ENCODE measurements around the gene ARFGEF3. TPM values are rescaled to one million over a fixed set of nuclear protein-coding genes. Genes with fewer than 3 reads are reported as not detected.

The ARFGEF3 gene
- total RNA-seq, 1 experiment from 2014 or later = 9.3 TPM

- DNase-seq = no peak
- no peak overlapping the region for H3K27ac ChIP-seq
- H3K36me3 ChIP-seq = no peaks in the 10 kb centered on the region; the same call in 1 of the 2 replicates
- H3K4me1 ChIP-seq = no peaks in the 10 kb centered on the region
- H3K9me3 ChIP-seq (replicated peaks) = peaks cover 3% of the 10 kb centered on the region; the same call in 1 of the 2 replicates
- H3K4me3 ChIP-seq = no peak overlapping the region
- no peaks in the 10 kb centered on the region for H3K27me3 ChIP-seq
These were observed 160.2 kb downstream of the ARFGEF3 start for GRCh38 chr6:138321934-138322333.

- Histone ChIP-seq H3K9me3 (replicated peaks) (peaks cover 3% of the 10 kb centered on the region; the same call in 1 of the 2 replicates), H3K4me3 (no peak overlapping the region), H3K4me1 (no peaks in the 10 kb centered on the region), H3K27ac (no peak overlapping the region), H3K27me3 (no peaks in the 10 kb centered on the region), H3K36me3 (peaks cover 8% of the 10 kb centered on the region; the same call in 1 of the 2 replicates)
- DNase-seq = no peak
These were observed 162.1 kb downstream of the ARFGEF3 start for GRCh38 chr6:138323821-138324220.

- no peaks in the 10 kb centered on the region for H3K27me3 ChIP-seq
- H3K4me1 ChIP-seq = no peaks in the 10 kb centered on the region
- peaks cover 3% of the 10 kb centered on the region; the same call in 1 of the 2 replicates for H3K9me3 ChIP-seq (replicated peaks)
- peaks cover 8% of the 10 kb centered on the region; the same call in 1 of the 2 replicates for H3K36me3 ChIP-seq
- H3K4me3 ChIP-seq = no peak overlapping the region
- H3K27ac ChIP-seq = no peak overlapping the region
- DNase-seq = no peak
These were observed 166.5 kb downstream of the ARFGEF3 start for GRCh38 chr6:138328210-138328609.

- Histone ChIP-seq H3K36me3 (peaks cover 8% of the 10 kb centered on the region; the same call in 1 of the 2 replicates), H3K9me3 (replicated peaks) (peaks cover 3% of the 10 kb centered on the region; the same call in 1 of the 2 replicates), H3K4me3 (no peak overlapping the region), H3K27me3 (no peaks in the 10 kb centered on the region), H3K4me1 (no peaks in the 10 kb centered on the region), H3K27ac (no peak overlapping the region)
- no peak for DNase-seq
These were observed 169.0 kb downstream of the ARFGEF3 start for GRCh38 chr6:138330763-138331162.

- peaks cover 3% of the 10 kb centered on the region; the same call in 1 of the 2 replicates for H3K9me3 ChIP-seq (replicated peaks)
- no peaks in the 10 kb centered on the region for H3K27me3 ChIP-seq
- no peak for DNase-seq
- no peaks in the 10 kb centered on the region for H3K4me1 ChIP-seq
- H3K4me3 ChIP-seq = no peak overlapping the region
- peaks cover 8% of the 10 kb centered on the region; the same call in 1 of the 2 replicates for H3K36me3 ChIP-seq
- H3K27ac ChIP-seq = no peak overlapping the region
These were observed 169.7 kb downstream of the ARFGEF3 start for GRCh38 chr6:138331444-138331843.

GRCh38 chr6:138331984-138332383, 170.2 kb downstream of the ARFGEF3 start:
- Histone ChIP-seq H3K4me3 (no peak overlapping the region), H3K9me3 (replicated peaks) (no peaks in the 10 kb centered on the region), H3K27ac (no peak overlapping the region), H3K36me3 (peaks cover 11% of the 10 kb centered on the region; the same call in 1 of the 2 replicates), H3K4me1 (no peaks in the 10 kb centered on the region), H3K27me3 (no peaks in the 10 kb centered on the region)
- DNase-seq = no peak

GRCh38 chr6:138334000-138334399, 172.3 kb downstream of the ARFGEF3 start:
- Histone ChIP-seq H3K27me3 (no peaks in the 10 kb centered on the region), H3K4me1 (no peaks in the 10 kb centered on the region), H3K4me3 (no peak overlapping the region), H3K9me3 (replicated peaks) (no peaks in the 10 kb centered on the region), H3K36me3 (0 out of 2 replicates have a peak, but pooled peaks cover 5% of the 10 kb centered on the region), H3K27ac (no peak overlapping the region)
- DNase-seq = no peak

GRCh38 chr6:138334963-138335362, 173.2 kb downstream of the ARFGEF3 start:
- H3K27me3 ChIP-seq = no peaks in the 10 kb centered on the region
- no peak for DNase-seq
- H3K9me3 ChIP-seq (replicated peaks) = no peaks in the 10 kb centered on the region
- no peak overlapping the region for H3K27ac ChIP-seq
- H3K36me3 ChIP-seq = 0 out of 2 replicates have a peak, but pooled peaks cover 5% of the 10 kb centered on the region
- H3K4me1 ChIP-seq = no peaks in the 10 kb centered on the region
- H3K4me3 ChIP-seq = no peak overlapping the region

GRCh38 chr6:138336221-138336620, 174.5 kb downstream of the ARFGEF3 start:
- H3K4me1 ChIP-seq = no peaks in the 10 kb centered on the region
- H3K36me3 ChIP-seq = 0 out of 2 replicates have a peak, but pooled peaks cover 5% of the 10 kb centered on the region
- H3K27ac ChIP-seq = no peak overlapping the region
- no peaks in the 10 kb centered on the region for H3K27me3 ChIP-seq
- H3K9me3 ChIP-seq (replicated peaks) = no peaks in the 10 kb centered on the region
- no peak for DNase-seq
- H3K4me3 ChIP-seq = no peak overlapping the region

GRCh38 chr6:138337076-138337475, 175.3 kb downstream of the ARFGEF3 start:
- Histone ChIP-seq H3K27me3 (no peaks in the 10 kb centered on the region), H3K9me3 (replicated peaks) (no peaks in the 10 kb centered on the region), H3K4me1 (no peaks in the 10 kb centered on the region), H3K27ac (no peak overlapping the region), H3K4me3 (no peak overlapping the region), H3K36me3 (0 out of 2 replicates have a peak, but pooled peaks cover 5% of the 10 kb centered on the region)
- no peak for DNase-seq

GRCh38 chr6:138339024-138339423, 177.3 kb downstream of the ARFGEF3 start:
- 0 out of 2 replicates have a peak, but pooled peaks cover 5% of the 10 kb centered on the region for H3K36me3 ChIP-seq
- DNase-seq = no peak
- no peaks in the 10 kb centered on the region for H3K4me1 ChIP-seq
- no peaks in the 10 kb centered on the region for H3K9me3 ChIP-seq (replicated peaks)
- H3K27ac ChIP-seq = no peak overlapping the region
- H3K4me3 ChIP-seq = no peak overlapping the region
- no peaks in the 10 kb centered on the region for H3K27me3 ChIP-seq

GRCh38 chr6:138341176-138341575, 179.4 kb downstream of the ARFGEF3 start:
- no peak overlapping the region for H3K27ac ChIP-seq
- H3K4me3 ChIP-seq = no peak overlapping the region
- no peaks in the 10 kb centered on the region for H3K27me3 ChIP-seq
- no peak for DNase-seq
- no peaks in the 10 kb centered on the region for H3K9me3 ChIP-seq (replicated peaks)
- H3K36me3 ChIP-seq = 0 out of 2 replicates have a peak, but pooled peaks cover 5% of the 10 kb centered on the region
- no peaks in the 10 kb centered on the region for H3K4me1 ChIP-seq

- H3K9me3 ChIP-seq (replicated peaks) = no peaks in the 10 kb centered on the region
- no peak overlapping the region for H3K4me3 ChIP-seq
- no peaks in the 10 kb centered on the region for H3K27me3 ChIP-seq
- no peak for DNase-seq
- H3K27ac ChIP-seq = no peak overlapping the region
- H3K36me3 ChIP-seq = no peaks in the 10 kb centered on the region
- H3K4me1 ChIP-seq = no peaks in the 10 kb centered on the region
These were observed 181.4 kb downstream of the ARFGEF3 start for GRCh38 chr6:138343112-138343511.

- Histone ChIP-seq H3K27ac (no peak overlapping the region), H3K36me3 (no peaks in the 10 kb centered on the region), H3K4me1 (no peaks in the 10 kb centered on the region; the same call in 1 of the 2 replicates), H3K9me3 (replicated peaks) (no peaks in the 10 kb centered on the region), H3K4me3 (no peak overlapping the region), H3K27me3 (no peaks in the 10 kb centered on the region)
- peak in 1 of 2 experiments; percentile 43 for DNase-seq
These were observed 184.0 kb downstream of the ARFGEF3 start for GRCh38 chr6:138345565-138346285.

GRCh38 chr6:138346302-138347195, 184.8 kb downstream of the ARFGEF3 start:
- no peaks in the 10 kb centered on the region for H3K9me3 ChIP-seq (replicated peaks)
- no peaks in the 10 kb centered on the region for H3K27me3 ChIP-seq
- no peaks in the 10 kb centered on the region; the same call in 1 of the 2 replicates for H3K4me1 ChIP-seq
- H3K4me3 ChIP-seq = no peak overlapping the region
- H3K36me3 ChIP-seq = no peaks in the 10 kb centered on the region
- no peak for DNase-seq
- H3K27ac ChIP-seq = no peak overlapping the region

All from SJCRH30 (cell line).